DMS153 treated with DMSO at 0.1 percent for 48 hours (cell line): ENCODE data around the gene MSRB1.

Source experiments
- DNase-seq: peaks from one replicate; lab custom pipeline; 2025; ENCODE audit not compliant: unreplicated experiment; lab: John Stamatoyannopoulos, UW

Gene MSRB1

DNA sequence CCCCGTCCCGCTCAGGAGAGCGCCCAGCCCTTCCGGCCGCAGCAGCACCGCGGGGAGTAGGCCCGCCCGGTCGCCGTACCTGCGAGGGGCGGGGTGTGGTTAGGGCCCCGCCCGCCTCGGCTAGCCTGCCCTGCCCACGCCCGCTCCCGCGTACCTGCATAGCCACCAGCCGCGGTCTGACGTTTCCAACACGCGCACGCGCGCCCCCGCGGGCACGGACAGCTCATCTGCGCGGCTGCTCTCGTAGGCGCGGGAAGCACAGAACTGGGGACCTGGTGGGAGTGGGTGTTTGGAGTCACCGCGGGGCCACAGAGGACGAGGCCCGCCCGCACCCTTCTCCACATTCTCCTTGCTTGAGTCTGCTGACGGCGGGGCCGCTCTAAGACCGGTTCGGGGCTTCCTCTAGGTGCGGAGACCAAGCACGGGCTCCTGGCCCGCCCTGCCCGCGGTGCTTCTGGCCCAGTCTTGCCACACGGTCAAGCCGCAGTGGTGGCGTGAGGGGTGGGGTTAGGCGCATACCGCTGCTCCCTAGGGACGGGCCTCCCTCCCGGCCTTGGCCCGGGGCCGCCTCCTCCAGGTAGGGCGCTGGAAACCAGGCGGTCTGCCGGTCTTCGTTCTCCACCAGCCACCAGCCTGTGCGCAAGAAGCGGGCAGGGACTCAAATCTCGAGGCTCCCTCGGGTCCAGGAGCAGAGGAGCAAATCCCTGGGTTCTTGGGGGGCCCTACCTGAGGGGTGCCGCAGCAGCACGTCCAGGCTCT, 36.5 kb upstream of the MSRB1 start:
- DNase-seq: peak; percentile 54

DNA sequence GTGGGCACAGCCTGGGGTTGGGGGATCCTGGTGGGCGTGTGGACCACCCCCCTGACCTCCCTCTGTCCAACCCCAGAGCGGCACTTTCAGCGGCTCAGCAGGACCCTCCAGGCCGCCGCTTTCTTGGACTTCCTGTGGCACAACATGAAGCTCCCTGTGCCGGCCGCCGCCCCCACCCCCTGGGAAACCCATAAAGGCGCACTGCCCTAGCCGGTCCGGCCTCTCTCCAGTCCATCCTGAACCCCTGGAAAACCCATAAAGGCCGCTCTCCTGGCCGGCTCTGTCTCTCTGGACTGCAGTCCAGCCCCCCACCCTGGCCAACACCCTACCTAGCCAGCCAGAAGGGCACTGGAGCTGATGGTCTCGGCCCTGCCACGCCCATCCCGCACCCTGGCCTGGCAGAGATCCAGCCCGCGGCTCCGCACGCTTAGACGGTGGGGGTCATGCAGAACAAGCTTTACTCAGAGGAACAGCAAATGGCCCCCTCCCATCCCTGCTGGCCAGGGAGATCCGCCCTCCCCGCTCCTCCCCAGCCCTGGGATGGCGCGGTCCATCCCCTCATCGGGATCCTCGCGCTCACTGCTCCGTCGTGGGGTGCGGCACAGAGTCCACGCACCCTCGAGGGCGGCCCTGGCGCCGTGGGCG, 35.6 kb upstream of the MSRB1 start:
- DNase-seq: no peak

DNA sequence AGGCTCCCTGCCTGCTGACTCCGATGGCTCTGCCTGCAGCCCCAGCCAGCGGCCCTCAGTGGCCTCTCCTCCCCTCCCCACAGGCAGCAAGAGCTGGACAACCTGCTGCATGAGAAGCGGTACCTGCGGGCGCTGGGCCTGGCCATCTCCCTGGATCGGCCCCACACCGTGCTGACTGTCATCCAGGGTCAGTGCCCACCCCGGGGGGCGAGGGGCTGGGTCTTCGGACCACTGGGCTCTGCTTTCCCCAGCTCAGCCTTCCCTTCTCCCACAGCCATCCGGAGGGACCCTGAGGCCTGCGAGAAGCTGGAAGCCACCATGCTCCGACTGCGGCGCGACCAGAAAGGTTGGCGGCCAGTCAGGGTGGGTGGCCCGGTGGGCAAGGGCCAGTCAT, 34.9 kb upstream of the MSRB1 start:
- no peak for DNase-seq

GRCh38 chr16:1976951-1977874, 34.2 kb upstream of the MSRB1 start:
- DNase-seq: no peak

DNA sequence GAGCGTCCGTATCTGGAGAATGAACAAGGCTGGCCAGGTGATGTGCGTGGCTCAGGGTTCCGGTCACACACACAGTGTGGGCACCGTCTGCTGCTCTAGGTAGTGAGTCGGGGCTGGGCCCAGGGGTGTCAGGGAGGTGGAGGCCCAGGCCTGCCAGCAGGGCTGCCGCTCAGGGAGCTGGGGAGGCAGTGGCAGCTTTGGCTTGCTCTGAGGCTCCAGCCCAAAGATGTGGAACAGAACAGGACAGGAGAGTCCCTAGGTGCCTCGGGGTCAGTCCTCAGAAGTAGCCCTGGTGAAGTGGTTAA, 33.2 kb upstream of the MSRB1 start:
- DNase-seq: no peak

- no peak for DNase-seq
These were observed 32.6 kb upstream of the MSRB1 start for GRCh38 chr16:1975432-1976215.

DNA sequence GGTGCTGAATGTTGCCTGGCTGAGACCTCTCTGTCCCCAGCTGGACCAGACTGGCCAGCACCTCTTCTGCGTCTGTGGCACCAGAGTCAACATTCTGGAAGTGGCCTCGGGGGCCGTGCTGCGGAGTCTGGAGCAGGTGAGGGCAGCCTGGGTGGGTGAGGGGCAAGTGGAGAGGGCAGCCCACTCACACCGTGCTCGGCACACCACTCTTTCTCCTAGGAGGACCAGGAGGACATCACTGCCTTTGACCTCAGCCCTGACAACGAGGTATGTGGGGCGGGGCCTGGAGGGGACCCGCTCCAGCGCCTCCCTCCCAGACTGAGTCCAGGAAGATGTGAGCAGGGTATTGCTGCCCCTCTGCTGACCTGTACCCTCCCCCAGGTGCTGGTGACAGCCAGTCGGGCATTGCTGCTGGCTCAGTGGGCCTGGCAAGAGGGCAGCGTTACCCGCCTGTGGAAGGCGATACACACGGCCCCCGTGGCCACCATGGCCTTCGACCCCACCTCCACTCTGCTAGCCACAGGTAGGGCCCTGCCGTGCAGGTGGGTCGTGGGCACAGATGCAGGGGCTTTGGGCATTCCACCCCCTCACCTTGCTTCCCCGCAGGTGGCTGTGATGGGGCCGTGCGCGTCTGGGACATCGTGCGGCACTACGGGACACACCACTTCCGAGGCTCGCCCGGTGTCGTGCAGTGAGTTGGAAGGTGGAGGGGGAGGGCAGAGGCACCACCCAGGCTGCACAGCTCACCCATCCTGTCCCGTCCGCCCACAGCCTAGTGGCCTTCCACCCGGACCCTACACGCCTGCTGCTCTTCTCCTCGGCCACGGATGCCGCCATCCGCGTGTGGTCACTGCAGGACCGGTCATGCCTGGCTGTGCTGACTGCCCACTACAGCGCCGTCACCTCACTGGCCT, 31.4 kb upstream of the MSRB1 start:
- DNase-seq: no peak

DNA sequence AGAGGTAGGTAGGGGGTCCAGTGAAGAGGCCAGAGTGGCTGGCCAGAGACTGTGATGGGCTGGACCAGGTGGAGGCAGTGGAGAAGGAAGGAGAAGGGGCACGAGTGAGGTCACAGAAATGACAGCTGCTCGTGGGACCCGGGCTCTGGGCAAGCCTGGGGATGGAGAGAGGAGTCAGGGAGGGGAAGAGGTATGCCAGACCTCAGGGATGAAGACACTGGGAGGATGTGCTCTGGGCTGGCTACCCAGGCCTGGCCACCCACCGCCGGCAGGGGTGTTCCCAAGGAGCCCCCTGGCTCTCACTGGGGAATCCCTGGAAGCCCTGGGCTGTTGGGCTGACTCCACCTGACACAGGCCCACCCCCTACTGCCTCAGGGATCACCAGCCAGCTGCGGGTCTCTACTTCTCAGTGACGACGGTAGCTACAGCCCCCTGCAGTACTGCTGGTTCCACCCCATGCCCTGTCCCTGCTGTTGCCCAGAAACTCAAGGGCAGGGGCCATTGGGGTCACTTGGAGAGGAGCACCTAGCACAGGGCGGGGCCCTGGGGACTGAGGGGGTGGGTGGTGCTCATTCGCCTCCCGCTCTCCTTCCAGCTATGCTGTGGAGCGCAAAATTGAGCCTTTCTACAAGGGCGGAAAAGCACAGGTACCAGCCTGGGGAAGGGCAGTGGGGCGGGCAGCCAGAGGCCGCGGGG, 30.6 kb upstream of the MSRB1 start:
- no peak for DNase-seq

GRCh38 chr16:1972490-1972877, 29.5 kb upstream of the MSRB1 start:
- no peak for DNase-seq

DNA sequence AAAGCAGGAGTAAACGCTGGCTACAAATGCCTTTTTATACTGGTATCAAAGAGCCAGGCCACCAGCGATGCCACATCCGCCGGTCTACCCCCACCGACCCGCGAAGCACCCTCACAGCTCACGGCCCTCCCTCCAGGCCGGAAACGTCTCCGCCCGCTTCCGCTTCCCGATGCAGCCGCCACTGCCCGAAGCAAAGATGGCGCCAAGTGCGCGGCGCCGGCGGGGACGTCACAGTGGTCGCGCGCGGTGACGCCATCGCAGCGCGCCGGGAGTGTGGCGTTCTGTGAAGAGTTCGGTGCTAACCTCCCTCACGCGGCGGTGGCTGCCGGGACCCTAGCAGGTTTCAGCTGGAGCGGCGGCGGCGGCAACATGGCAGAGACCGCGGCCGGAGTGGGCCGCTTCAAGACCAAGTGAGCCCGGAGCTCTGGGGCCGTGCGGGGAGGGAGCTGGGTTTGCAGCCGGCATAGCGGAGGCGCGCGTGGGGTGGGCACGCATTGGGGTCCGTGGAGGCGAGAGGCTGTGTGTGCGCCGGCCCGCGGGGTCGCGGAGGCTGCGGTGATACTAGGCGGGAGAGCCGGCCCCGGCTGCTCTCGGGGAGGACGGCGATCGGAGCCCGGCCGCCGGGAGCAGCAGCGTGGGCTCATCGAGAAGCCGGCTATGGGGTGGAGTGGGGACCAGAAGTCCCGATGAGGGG, 28.9 kb upstream of the MSRB1 start, which contains the start of gene TBL3:
TSS of gene TBL3 (plus strand) at position 258 of the 694 bp plus-strand sequence. CDS start at position 370, 112 bp downstream.
- DNase-seq: peak; percentile 83

GRCh38 chr16:1968146-1968953, 25.4 kb upstream of the MSRB1 start:
- DNase-seq: no peak

DNA sequence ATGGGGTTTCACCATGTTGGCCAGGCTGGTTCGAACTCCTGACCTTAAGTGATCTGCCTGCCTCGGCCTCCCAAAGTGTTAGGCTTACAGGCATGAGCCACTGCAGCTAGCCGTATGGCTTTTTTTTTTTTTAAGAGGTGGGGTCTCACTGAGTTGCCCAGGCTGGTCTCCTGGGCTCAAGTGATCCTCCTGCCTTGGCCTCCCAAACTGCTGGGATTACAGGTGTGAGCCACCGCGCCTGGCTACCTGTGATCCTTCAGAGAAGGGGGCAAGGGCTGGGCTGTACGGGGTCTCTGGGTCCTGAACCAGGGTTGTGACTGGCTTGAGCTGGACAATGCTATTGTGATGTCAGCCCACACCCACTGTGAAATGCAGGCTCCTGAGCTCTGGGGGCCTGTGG, 23.5 kb upstream of the MSRB1 start, which contains the start of gene RNF151:
TSS of gene RNF151 (plus strand) at position 397 of the 400 bp plus-strand sequence. CDS start 26 bp downstream, outside the sequence.
- no peak for DNase-seq

GRCh38 chr16:1965396-1966001, 22.5 kb upstream of the MSRB1 start:
- DNase-seq: no peak

- peak; percentile 96 for DNase-seq
These were observed 21.8 kb upstream of the MSRB1 start, which contains the start of gene RPS2 for GRCh38 chr16:1964506-1965395. Gene RPS2 (minus strand): TSS chr16:1964826. CDS start chr16:1964625, 201 bp downstream.

DNA sequence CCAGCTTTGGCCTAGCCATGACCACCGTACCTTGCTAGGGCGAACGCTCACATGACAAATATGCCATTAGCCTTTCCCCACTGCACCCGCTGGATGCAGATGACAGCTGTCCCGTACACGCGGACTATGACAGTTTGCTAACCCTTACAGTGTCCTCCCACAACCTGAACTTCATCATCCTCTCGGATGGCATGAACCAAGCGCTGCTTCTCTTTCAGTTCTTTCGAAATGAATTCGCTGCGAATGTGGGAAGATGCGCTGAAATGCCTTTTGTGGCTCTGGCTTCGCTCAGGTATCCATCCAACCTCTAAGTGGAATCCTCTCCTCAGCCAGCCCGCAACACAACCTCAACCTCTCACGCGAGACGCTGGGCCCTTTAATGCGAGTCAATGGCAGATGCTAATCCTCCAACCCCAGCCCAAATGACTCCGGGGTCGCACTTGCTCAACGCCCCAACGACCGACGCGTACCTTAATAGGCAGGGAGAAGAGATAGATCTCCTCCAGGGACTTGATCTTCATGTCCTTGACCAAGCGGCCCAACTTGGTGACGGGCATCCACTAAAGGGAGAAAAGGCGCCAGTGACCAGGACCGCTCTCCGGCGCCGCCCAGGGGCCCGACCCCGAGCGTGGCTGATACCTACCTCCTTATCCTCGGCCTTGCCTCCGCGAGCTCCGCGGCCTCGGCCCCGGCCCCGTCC, 21.0 kb upstream of the MSRB1 start:
- DNase-seq: no peak
